ENCODE measurements around the gene XPO5.
"Not testable (repeated sequence)": the region's sequence is repeated elsewhere in the genome, so short reads cannot be mapped to it uniquely, and the experiment has no call there.

The XPO5 gene

DNA sequence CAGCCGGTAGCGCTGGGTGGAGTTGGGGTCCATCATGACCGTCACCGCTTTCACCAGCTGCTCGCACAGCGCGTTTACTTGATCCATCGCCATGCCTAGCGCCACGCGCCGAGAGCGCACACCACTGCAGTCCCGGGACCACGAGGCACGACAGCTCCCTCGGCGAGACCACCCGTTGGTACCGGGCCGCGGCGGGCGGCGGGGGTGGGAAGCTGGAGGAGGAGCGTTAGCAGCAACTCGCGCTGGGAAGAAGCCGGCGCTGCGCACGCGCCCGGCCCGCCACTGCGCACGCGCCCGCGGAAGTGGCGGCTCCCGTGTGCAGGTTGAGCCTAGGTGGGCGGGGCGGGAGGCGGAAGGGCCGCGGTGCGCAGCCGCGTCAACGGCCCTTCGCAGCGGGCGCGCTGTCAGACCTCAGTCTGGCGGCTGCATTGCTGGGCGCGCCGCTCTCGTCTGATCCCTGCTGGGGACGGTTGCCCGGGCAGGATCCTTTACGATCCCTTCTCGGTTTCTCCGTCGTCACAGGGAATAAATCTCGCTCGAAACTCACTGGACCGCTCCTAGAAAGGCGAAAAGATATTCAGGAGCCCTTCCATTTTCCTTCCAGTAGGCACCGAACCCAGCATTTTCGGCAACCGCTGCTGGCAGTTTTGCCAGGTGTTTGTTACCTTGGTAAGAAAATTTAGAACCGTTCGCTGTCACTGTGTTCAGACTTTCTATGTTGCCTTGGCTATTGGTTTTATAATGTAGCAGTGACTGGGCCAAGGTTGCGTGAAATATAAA, at the start of gene XPO5, which contains the start of gene POLH:
TSS of gene XPO5 (minus strand) at position 267 of the 780 bp plus-strand sequence. CDS start at position 93, 174 bp downstream.
TSS of gene POLH (plus strand) at position 414 of the 780 bp plus-strand sequence. CDS start 6,135 bp downstream, outside the sequence.
- peak; percentile 95 for DNase-seq (ENCODE audit: low spot score)

DNA sequence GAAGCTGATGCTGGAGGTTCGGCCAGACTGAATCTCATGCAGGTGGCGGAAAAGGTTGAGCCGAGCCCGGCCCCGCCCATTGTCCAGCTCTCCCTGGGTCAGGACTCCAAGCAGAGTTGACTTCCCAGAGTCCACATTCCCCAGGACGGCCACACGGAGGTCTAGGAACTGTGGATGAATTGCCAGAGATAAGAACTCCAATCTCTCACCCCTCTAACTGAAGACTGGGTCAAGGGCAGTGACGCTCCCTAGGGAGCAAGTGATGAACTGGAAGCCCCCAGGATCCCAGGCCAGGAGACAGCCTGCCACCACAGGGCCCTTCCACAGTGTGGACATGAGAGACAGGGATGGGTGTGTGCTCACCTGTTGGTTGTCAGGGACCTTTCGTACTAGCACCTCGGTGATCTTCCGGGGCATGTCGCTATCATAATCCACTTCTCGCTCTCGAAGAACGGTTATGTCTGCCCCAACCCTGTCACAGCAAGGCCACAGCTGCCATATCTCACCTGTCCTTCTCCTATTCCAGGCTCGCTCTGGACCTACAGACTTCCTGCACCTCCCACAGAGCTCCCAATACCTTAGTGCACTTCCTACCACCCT, 49.7 kb upstream of the XPO5 start:
- DNase-seq (ENCODE audit: low spot score): no peak

DNA sequence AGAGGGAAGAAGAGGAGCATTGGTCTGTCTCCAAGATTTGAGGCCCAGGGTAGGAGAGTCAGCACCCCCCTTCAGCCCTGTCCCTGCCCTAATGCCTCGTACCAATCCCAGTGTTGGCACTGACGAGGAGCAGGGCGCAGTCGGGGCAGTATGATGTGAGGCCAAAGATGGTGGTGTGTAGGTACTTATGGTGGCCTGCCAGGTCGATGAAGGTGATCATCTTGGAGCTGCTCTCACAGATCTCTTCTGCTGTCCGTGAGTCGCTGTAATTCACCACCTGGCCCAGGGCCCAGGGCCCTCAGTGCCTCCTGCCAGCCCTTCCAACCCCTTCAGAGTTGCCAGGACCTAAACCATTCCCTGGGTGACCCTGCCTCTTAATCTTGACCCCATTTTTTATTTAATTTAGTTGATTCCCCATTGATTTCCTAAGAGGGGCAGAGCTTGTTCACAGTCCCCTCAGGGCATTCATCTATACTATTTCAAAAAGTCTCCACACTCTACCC, 49.0 kb upstream of the XPO5 start:
- DNase-seq (ENCODE audit: low spot score): no peak

DNA sequence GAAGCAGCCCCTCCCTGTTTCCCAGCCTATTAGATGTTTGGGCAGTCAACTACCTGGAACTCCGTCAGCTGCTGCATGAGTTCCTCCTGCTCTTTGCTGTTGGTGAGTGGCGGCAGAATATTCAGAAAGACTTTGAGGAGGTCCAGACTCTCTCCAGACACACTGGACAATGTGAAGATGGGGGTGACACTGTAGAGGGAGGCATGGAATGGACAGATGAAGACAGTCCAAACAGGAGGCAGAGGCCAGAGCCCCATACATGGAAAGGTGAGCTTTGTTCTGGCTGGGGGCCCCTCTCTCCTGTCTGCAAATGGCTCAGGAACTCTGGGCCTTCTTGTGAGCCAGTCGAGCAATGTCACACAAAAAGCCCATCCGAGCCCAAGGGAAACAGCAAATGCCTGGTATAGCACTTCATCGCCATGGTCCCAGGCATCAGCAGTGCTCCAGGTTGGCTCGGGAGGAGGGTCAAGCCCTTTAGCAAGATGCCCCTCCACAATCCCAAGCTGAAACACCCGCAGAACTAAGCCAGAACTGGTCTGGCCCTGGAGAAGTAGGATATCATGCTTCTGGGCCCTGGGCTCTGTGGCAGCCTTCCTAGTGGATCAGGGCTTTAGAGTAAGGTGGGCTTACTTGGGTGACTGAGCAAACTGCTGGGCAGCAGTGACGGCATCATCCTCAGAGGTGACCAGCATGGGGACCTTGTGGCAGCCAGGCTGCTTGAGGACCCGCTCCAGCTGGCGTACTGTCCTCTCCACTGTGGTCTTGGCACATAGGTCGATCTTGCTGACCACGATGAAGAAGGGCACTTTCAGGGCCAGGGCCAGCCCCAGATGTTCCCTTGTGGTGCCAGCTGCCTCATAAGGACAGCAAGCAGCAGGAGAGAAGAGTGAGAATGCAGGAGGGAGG, 48.3 kb upstream of the XPO5 start:
- no peak for DNase-seq (ENCODE audit: low spot score)

DNA sequence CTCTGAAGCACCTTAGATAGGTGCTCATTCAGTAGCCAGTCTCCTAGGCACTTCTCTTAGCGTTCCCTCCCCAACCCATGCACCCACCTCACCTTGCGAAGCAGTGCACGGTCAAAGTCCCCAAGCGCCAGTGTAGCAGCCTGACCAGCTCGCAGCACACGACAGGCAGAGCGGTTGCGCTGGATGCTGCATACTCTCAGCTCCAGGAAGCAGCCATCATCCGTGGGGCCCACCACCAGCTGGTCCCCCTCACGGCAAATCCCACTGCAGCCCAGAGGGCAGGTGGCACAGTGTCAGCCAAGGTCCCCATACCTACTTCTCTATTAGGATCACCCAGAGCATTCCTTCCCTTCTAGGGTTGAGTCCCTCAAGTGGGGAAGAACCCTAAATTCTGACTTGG, 46.7 kb upstream of the XPO5 start:
- no peak for DNase-seq (ENCODE audit: low spot score)

DNA sequence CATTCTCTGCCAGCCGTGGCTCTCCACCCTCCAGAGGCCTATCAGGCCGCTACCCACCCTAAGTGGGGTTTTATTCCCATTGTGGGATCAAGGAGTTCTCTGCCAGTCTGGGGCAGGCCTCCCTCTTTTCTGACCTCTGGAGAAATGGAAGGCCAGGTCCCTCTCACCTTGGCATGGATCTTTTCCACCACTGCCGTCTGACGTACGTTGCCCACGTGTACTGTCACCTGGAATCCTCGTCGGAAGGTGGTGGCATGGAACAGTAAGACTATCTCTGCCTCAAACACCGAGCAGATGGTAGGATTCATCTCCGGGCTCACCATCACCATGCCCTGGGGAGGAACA, 46.0 kb upstream of the XPO5 start:
- DNase-seq (ENCODE audit: low spot score): no peak

DNA sequence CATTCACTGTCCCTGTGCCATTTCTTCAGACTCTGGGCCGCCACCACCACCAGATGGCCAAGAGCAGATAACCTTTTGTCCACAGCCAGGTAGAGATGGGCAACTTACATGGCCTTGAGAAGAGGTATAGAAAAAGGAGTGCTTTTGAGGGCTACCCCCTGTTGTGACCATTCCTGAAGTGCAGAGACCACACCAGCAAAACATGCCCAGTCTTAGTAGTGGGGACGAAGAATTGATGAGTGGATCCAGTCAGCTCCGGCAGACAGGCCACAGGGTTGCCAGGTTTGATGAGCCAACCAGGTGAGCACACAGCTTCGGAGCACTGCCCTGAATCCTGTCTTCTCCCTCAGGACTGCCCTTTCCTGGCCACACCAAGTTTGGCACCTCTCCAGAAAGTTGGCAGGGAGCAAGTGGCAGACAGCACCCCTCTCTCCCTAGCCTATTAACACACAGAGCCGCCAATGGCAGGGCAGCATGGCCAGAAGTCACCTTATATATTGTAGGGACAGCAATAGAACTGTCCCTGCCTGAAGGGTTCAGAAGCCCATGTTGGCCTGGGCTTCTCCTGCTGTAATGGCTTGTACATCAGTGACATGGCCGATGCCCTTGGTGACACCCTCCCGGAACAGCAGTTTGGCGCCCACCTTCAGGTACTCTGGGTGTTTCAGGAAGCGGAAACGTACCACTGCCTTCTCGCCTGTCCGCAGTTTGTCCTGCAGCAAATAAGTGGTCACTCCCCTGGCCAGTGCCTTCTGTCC, 45.4 kb upstream of the XPO5 start:
- no peak for DNase-seq (ENCODE audit: low spot score)

DNA sequence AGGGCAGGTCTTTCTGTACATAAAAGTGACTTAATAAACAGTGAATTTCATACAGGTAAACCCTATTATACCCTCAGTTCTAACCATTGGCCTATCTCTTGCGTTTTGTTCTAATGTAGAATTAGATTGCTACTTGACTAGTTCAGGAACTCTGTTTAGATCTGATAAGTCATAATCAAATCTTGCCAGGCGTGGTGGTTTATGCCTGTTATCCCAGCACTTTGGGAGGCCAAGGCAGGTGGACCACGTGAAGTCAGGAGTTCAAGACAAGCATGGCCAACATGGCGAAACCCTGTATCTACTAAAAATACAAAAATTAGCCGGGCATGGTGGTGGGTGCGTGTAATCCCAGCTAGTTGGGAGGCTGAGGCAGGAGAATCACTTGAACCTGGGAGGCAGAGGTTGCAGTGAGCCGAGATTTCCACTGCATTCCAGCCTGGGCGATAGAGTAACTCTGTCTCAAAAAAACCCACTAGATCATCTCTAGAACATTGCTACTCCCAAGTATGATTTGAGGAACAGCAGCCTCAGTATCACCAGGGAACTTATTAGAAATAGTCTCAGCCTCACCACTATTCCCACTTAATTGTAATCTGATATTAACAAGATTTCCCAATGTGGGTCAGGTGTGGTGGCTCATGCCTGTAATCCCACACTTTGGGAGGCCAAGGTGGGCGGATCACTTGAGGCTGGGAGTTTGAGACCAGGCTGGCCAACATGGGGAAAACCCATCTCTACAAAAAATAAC, 41.1 kb upstream of the XPO5 start:
- no peak for DNase-seq (ENCODE audit: low spot score)

DNA sequence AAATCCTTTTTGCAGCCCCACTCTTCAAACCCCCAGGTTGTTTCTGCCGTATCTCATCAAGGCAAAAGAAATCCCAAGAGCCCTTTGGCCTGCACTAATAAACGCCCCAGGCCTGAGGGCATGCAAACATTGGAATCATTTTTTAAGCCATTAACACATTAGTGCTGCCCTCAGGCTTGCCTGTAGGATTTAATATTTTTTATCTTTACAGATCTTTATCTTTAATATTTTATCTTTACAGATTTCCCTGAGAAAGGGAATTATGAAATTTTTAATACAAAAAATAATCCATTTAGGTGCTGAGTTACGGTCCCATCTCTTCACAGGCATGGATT, 38.5 kb upstream of the XPO5 start:
- no peak for DNase-seq (ENCODE audit: low spot score)

DNA sequence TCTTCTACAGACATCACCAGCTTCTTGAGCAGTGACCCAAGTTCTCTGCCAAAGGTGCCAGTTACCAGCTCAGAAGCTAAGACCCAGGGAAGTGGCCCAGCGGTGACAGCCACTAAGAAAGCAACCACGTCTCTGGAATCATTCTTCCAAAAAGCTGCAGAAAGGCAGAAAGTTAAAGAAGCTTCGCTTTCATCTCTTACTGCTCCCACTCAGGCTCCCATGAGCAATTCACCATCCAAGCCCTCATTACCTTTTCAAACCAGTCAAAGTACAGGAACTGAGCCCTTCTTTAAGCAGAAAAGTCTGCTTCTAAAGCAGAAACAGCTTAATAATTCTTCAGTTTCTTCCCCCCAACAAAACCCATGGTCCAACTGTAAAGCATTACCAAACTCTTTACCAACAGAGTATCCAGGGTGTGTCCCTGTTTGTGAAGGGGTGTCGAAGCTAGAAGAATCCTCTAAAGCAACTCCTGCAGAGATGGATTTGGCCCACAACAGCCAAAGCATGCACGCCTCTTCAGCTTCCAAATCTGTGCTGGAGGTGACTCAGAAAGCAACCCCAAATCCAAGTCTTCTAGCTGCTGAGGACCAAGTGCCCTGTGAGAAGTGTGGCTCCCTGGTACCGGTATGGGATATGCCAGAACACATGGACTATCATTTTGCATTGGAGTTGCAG, 38.0 kb upstream of the XPO5 start:
- no peak for DNase-seq (ENCODE audit: low spot score)

DNA sequence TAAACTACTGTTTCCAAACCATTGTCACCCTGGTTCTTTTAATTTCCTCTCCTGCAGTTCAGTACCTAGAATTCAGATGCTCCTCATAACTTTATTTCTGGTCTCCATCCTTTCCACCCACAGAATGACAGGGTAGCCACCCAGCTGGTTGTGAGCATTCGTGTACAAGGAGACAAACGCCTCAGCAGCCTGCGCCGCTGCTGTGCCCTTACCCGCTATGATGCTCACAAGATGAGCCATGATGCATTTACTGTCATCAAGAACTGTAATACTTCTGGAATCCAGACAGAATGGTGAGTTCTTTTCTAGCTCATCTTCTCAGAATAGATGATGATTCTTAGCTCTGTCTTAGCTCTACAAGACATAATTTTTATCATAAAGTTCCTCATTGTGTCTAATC, 34.6 kb upstream of the XPO5 start:
- no peak for DNase-seq (ENCODE audit: low spot score)

DNA sequence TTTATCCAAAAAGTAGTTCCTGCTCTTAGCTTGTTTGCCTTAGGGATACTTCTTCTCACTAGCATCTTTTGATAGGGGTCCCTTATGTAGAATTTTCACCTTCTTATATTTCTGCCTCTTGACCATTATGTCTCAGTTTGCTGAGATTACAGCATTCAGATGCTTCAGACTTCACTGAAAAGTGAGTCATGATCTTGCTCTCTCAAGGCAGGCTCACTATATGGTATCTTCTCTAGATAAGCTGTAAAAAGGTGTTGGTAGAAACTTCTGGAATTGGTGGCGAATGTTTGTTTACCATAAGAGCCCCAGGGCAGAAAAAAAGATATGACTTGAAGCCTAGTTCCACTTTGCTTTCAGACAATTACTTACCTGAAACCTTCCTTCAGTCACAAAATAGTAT, 33.6 kb upstream of the XPO5 start:
- no peak for DNase-seq (ENCODE audit: low spot score)

DNA sequence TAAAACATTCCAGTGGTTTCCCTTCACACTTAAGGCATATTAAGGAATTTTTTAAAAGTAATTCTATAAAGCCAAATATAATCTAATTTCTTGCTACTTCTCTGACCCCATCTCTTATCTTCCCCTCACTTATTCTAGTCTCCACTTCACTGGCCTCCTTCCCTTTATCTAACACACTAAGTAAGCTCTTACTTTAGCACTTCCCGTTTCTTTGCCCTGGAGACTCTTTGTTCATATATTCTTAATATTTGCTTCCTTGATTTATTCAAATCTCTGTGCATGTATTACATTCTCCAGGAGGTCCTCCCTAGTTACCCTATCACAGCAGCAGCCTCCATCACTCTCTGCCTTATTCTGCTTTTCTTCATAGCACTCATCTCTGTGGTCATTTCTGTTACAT, 33.0 kb upstream of the XPO5 start:
- no peak for DNase-seq (ENCODE audit: low spot score)

DNA sequence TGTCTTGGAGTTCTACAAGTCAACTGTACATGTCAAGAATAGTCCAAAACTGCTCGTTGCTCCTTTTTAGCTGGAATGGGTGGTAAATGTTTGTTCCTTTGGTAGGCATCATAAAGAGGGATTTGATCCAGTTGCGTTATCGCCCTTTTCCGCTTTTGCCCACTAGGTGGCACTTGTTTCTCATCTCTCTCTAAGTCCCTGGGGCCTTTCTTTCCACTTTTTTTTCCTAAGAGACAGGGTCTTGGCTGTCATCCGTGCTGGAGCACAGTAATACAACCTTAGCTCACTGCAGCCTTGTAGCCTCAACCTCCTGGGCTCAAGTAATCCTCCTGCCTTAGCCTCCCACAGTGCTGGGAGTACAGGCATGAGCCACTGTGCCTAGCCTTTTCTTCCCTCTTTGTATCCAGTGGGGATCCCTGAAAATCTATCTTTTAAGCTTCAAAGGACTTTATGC, 32.5 kb upstream of the XPO5 start:
- peak; percentile 68 for DNase-seq (ENCODE audit: low spot score)

DNA sequence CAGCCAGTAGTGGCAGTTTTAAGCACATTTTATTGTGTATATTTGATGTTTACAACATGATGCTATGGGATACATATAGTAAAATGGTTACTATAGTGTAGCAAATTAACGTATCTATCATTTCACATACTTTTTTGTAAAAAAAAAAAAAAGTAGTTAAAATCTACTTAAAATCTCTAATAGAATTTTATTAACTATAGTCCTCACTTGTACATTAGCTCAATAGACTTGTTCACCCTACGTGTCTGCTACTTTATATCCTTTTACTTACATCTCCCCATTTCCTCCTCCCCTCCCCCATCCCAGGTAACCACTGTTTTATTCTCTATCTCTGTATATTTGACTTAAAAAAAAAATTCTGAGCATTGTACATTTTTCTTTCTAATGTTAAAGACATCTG, 30.2 kb upstream of the XPO5 start:
- no peak for DNase-seq (ENCODE audit: low spot score)

DNA sequence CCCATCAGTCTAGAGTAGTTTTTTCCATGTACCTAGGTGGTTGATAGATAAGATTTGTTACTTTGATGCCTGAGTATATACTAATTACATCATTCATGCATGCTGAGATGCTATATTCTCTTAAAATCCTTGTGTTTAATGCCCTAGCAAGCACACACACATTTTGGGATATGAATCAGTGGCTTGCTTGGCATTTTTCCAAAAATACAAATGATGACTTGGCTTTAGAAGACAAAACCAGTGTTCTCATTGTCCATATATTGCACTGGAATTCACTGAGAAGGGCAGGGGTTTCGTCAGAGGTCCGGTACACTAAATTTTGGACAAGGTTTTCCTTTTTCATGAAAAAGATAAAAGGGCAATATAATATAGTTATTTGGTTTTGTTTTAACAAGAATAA, 28.3 kb upstream of the XPO5 start:
- no peak for DNase-seq (ENCODE audit: low spot score)

DNA sequence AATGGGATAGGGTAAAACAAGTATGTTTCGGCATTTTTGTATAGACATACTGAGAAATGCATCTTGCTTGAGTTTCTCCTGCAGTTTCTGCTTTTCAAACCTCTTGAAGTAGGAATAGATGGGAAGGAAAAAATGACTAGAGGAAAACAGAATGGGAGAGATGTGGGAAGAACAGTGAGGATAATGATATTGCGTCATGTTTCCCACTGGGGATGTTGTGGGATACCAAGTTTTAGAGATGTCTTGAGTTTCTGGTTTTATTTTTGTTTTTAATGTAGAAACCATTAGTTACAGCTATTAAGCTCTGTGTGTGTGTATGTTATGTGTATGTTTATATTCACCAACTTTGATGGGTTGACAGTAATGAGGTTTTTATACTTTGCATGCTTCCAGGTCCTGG, 24.8 kb upstream of the XPO5 start:
- DNase-seq (ENCODE audit: low spot score): no peak

DNA sequence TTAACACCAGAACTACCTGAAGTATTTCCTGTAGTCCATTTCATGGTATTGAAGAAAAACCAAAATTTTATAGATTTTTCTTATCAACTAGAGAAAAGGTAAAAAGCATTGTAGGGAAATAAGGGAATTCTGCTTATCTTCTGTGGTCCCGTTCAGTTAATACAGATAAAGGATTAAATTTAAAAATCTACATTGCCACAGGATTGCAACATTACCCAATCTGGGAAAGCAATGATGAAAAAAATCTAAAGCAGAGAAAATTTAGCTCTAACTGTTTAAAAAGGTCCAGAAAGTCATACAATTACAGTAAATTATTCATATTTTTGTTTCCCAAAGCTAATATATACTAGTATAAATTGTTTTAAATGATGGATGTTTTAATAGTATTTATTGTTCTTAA, 18.1 kb upstream of the XPO5 start:
- DNase-seq (ENCODE audit: low spot score): no peak

DNA sequence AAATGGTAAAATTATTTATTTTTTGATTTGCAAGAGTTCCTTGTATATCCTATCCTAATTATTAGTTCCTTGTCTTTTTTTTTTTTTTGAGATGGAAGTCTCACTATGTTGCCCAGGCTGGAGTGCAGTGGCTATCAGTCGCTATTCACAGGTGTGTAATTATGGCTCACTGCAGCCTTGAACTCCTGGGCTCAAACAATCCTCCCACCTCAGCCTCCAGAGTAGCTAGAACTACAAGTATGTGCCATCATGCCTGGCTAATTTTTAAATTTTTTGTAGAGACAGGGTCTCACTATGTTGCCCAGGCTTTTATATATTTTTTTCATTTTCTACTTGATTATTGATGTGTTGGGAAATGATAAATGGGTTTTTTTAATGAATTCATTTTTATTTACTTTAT, 13.7 kb upstream of the XPO5 start:
- DNase-seq (ENCODE audit: low spot score): not testable (repeated sequence)

DNA sequence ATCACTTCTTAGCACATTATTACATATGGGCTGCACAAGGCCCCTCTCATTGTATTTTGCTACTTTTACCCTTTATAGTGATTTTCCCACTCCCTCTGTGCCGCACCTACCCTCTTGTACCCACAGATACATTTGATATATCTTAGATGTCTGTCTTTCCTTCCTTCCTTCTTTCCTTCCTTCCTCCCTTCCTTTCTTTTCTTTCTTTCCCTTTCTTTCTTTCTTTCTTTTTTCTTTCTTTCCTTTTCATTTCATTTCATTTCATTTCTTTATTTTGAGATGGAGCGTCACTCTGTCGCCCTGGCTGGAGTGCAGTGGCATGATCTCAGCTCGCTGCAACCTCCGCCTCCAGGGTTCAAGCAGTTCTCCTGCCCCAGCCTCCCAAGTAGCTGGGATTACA, 12.4 kb upstream of the XPO5 start:
- DNase-seq (ENCODE audit: low spot score): no peak
